WTC11 (cell line): ENCODE results near the gene CCDC6. TPM values are rescaled to one million over a fixed set of nuclear protein-coding genes. Genes with fewer than 3 reads are reported as not detected.

Experiments used
- ATAC-seq: fragments of 200-7000 bp; cut with Tn5 transposase; 2 replicates; pipeline ENCODE4 v1.10.0; 2021; ENCODE audit warnings: mild to moderate bottlenecking, moderate library complexity
- CTCF ChIA-PET: fragments of 300-600 bp; sonication (Branson Sonifier 250); formaldehyde crosslinking; loops from one replicate; lab custom pipeline; 2021; ENCODE audit warnings: antibody characterized with exemption; lab: Charles Lee
- POLR2A ChIA-PET: fragments of 350-600 bp; sonication (Branson Sonifier 250); formaldehyde crosslinking; loops from one replicate; lab custom pipeline; 2021; ENCODE audit warnings: antibody characterized with exemption; lab: Charles Lee
- DNase-seq: peaks from one replicate; pipeline ENCODE4 v3.0.0; 2021; ENCODE audit warnings: low spot score
- H3K27ac Mint-ChIP-seq: 2 replicates; pipeline ENCODE4 v1.8.0; 2021; ENCODE audit warnings: mixed read lengths
- H3K27me3 Mint-ChIP-seq: 2 replicates; pipeline ENCODE4 v1.8.0; 2021; ENCODE audit warnings: low read depth, mild to moderate bottlenecking, moderate library complexity, mixed read lengths
- H3K36me3 Mint-ChIP-seq: 2 replicates; pipeline ENCODE4 v1.8.0; 2021; ENCODE audit warnings: mixed read lengths
- H3K4me1 Mint-ChIP-seq: 2 replicates; pipeline ENCODE4 v1.8.0; 2022; ENCODE audit warnings: mixed read lengths
- H3K4me3 Mint-ChIP-seq: 2 replicates; pipeline ENCODE4 v1.8.0; 2021; ENCODE audit warnings: mild to moderate bottlenecking, moderate library complexity, mixed read lengths
- H3K9me3 Mint-ChIP-seq: 2 replicates; pipeline ENCODE4 v1.8.0; 2021; ENCODE audit warnings: mixed read lengths
- CREB1 ChIP-seq: sonication (generic); formaldehyde crosslinking; IDR thresholded peaks from 2 replicates; pipeline ENCODE4 v1.8.0; 2023; ENCODE audit warnings: mild to moderate bottlenecking, missing genetic modification reagents
- CTCF ChIP-seq: fragments of 200-600 bp; IDR thresholded peaks from 2 replicates; pipeline ENCODE4 v1.8.0; 2022; ENCODE audit warnings: antibody characterized with exemption
- ETV6 ChIP-seq: sonication (generic); formaldehyde crosslinking; IDR thresholded peaks from 2 replicates; pipeline ENCODE4 v1.8.1; 2022; ENCODE audit warnings: mild to moderate bottlenecking, missing genetic modification reagents
- FOXK1 ChIP-seq: sonication (generic); formaldehyde crosslinking; IDR thresholded peaks from 2 replicates; pipeline ENCODE4 v1.8.0; 2022; ENCODE audit warnings: mild to moderate bottlenecking, moderate library complexity, missing genetic modification reagents
- FOXP1 ChIP-seq: sonication (generic); formaldehyde crosslinking; IDR thresholded peaks from 2 replicates; pipeline ENCODE4 v1.8.0; 2022; ENCODE audit warnings: missing genetic modification reagents, mild to moderate bottlenecking, moderate library complexity, borderline replicate concordance
- GRHL2 ChIP-seq: fragments of 250-450 bp; sonication (Bioruptor Pico); IDR thresholded peaks from 2 replicates; pipeline ENCODE4 v1.8.0; 2022; ENCODE audit warnings: mild to moderate bottlenecking, moderate library complexity; ENCODE audit not compliant: insufficient replicate concordance, severe bottlenecking
- KAT7 ChIP-seq: sonication (generic); formaldehyde crosslinking; IDR thresholded peaks from 2 replicates; pipeline ENCODE4 v1.8.1; 2023; ENCODE audit warnings: missing genetic modification reagents, mild to moderate bottlenecking, borderline replicate concordance
- MAX ChIP-seq: sonication (generic); formaldehyde crosslinking; IDR thresholded peaks from 2 replicates; pipeline ENCODE4 v1.8.0; 2022; ENCODE audit warnings: mild to moderate bottlenecking, missing genetic modification reagents
- MXD4 ChIP-seq: fragments of 250-450 bp; sonication (Bioruptor Pico); IDR thresholded peaks from 2 replicates; pipeline ENCODE4 v1.8.0; 2021; ENCODE audit warnings: mild to moderate bottlenecking, moderate library complexity, borderline replicate concordance
- NFYB ChIP-seq: sonication (generic); formaldehyde crosslinking; conservative IDR thresholded peaks from 2 replicates; pipeline ENCODE4 v1.8.0; 2022; ENCODE audit warnings: low read depth, missing genetic modification reagents
- RORB ChIP-seq: fragments of 250-450 bp; sonication (Bioruptor Pico); IDR thresholded peaks from 2 replicates; pipeline ENCODE4 v1.9.0; 2021; ENCODE audit warnings: mild to moderate bottlenecking
- SOX15 ChIP-seq: fragments of 250-450 bp; sonication (Bioruptor Pico); IDR thresholded peaks from 2 replicates; pipeline ENCODE4 v1.9.0; 2021; ENCODE audit warnings: mild to moderate bottlenecking
- TCF7 ChIP-seq: sonication (generic); formaldehyde crosslinking; IDR thresholded peaks from 2 replicates; pipeline ENCODE4 v1.8.0; 2022; ENCODE audit warnings: mild to moderate bottlenecking, low read depth, missing genetic modification reagents, moderate library complexity
- TEAD1 ChIP-seq: sonication (generic); formaldehyde crosslinking; IDR thresholded peaks from 2 replicates; pipeline ENCODE4 v1.8.0; 2022; ENCODE audit warnings: mild to moderate bottlenecking, missing genetic modification reagents
- TEAD4 ChIP-seq: sonication (generic); formaldehyde crosslinking; IDR thresholded peaks from 2 replicates; pipeline ENCODE4 v1.8.0; 2022; ENCODE audit warnings: mild to moderate bottlenecking, missing genetic modification reagents
- ZBTB43 ChIP-seq: sonication (generic); formaldehyde crosslinking; IDR thresholded peaks from 2 replicates; pipeline ENCODE4 v1.8.1; 2023; ENCODE audit warnings: mild to moderate bottlenecking, missing genetic modification reagents
- ZNF121 ChIP-seq: sonication (generic); formaldehyde crosslinking; IDR thresholded peaks from 2 replicates; pipeline ENCODE4 v1.8.0; 2023; ENCODE audit warnings: missing genetic modification reagents
- total RNA-seq: library from RNA; stranded (reverse); gene quantifications from 3 replicates; pipeline ENCODE4 v1.2.3, GENCODE V29; 2021
- TF ChIP-seq, protein P1 (sequence below): fragments of 250-450 bp; sonication (Bioruptor Pico); conservative IDR thresholded peaks from 2 replicates; pipeline ENCODE4 v1.9.0; 2021; ENCODE audit warnings: mild to moderate bottlenecking
- TF ChIP-seq, protein P2 (sequence below): sonication (generic); formaldehyde crosslinking; IDR thresholded peaks from 2 replicates; pipeline ENCODE4 v1.8.0; 2022; ENCODE audit warnings: mild to moderate bottlenecking, missing genetic modification reagents
- TF ChIP-seq, protein P3 (sequence below): sonication (generic); formaldehyde crosslinking; IDR thresholded peaks from 2 replicates; pipeline ENCODE4 v1.8.1; 2023; ENCODE audit warnings: mild to moderate bottlenecking, missing genetic modification reagents, borderline replicate concordance
- TF ChIP-seq, protein P4 (sequence below): sonication (generic); formaldehyde crosslinking; IDR thresholded peaks from 2 replicates; pipeline ENCODE4 v1.8.0; 2022; ENCODE audit warnings: mild to moderate bottlenecking, missing genetic modification reagents

Gene CCDC6
- total RNA-seq, 1 experiment from 2014 or later = 55.2 TPM

- TF ChIP-seq, protein P1, sequence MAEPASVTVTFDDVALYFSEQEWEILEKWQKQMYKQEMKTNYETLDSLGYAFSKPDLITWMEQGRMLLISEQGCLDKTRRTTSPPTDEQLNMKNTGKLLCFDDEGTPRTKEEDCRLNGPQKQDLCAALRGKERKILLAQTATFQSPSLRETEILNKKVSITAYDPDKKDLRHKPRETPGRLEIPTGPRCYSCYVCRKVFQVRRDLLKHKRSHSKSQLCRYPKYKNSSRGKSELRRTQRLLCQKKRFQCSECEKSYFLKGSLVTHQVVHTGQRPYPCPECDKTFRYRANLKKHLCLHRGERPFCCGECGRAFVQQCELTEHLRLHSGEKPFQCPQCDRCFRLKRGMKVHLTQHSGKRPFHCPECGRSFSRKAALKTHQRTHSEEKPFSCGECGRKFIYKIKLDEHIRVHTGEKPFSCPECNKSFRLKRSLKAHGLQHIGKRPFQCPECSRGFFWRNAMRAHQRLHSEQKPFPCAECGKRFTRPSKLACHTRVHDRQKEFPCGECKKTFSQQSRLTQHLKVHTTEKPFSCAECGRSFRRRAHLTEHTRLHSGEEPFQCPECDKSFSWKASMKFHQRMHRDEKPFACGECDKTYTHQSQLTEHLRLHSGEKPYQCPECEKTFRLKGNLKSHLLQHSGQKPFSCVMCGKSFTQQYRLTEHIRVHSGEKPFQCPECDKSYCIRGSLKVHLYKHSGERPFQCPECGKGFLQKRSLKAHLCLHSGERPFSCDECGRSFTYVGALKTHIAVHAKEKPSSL (CRISPR knock-in tag) = no peak
- TF ChIP-seq TEAD4 (CRISPR knock-in tag) (no peak), CREB1 (CRISPR knock-in tag) (no peak)
- TF ChIP-seq, protein P2, sequence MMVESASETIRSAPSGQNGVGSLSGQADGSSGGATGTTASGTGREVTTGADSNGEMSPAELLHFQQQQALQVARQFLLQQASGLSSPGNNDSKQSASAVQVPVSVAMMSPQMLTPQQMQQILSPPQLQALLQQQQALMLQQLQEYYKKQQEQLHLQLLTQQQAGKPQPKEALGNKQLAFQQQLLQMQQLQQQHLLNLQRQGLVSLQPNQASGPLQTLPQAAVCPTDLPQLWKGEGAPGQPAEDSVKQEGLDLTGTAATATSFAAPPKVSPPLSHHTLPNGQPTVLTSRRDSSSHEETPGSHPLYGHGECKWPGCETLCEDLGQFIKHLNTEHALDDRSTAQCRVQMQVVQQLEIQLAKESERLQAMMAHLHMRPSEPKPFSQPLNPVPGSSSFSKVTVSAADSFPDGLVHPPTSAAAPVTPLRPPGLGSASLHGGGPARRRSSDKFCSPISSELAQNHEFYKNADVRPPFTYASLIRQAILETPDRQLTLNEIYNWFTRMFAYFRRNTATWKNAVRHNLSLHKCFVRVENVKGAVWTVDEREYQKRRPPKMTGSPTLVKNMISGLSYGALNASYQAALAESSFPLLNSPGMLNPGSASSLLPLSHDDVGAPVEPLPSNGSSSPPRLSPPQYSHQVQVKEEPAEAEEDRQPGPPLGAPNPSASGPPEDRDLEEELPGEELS = no peak
Measured at GRCh38 chr10:59868696-59869593, 37.4 kb downstream of the CCDC6 start (continued).

GRCh38 chr10:59867590-59867989 is 38.8 kb downstream of the CCDC6 start:
- DNase-seq = no peak
- POLR2A ChIA-PET = no interaction called here
- Mint-ChIP-seq H3K4me1 (peaks cover 62% of the 10 kb centered on the region), H3K27ac (peak overlapping the region; percentile 23; the same call in 1 of the 2 replicates), H3K4me3 (no peak overlapping the region), H3K36me3 (no peaks in the 10 kb centered on the region), H3K27me3 (no peaks in the 10 kb centered on the region; the same call in 1 of the 2 replicates), H3K9me3 (no peaks in the 10 kb centered on the region)
- ATAC-seq = no peak
- CTCF ChIA-PET = no interaction called here
- TF ChIP-seq NFYB = no peak
- no peak for TF ChIP-seq FOXK1 (CRISPR knock-in tag)
- no peak for TF ChIP-seq CTCF
- no peak for TF ChIP-seq KAT7
- no peak for TF ChIP-seq ZBTB43 (CRISPR knock-in tag)
- no peak for TF ChIP-seq SOX15
- TF ChIP-seq GRHL2 = no peak
- no peak for TF ChIP-seq RORB (CRISPR knock-in tag)
- no peak for TF ChIP-seq FOXP1 (CRISPR knock-in tag)
- TF ChIP-seq, protein P3, sequence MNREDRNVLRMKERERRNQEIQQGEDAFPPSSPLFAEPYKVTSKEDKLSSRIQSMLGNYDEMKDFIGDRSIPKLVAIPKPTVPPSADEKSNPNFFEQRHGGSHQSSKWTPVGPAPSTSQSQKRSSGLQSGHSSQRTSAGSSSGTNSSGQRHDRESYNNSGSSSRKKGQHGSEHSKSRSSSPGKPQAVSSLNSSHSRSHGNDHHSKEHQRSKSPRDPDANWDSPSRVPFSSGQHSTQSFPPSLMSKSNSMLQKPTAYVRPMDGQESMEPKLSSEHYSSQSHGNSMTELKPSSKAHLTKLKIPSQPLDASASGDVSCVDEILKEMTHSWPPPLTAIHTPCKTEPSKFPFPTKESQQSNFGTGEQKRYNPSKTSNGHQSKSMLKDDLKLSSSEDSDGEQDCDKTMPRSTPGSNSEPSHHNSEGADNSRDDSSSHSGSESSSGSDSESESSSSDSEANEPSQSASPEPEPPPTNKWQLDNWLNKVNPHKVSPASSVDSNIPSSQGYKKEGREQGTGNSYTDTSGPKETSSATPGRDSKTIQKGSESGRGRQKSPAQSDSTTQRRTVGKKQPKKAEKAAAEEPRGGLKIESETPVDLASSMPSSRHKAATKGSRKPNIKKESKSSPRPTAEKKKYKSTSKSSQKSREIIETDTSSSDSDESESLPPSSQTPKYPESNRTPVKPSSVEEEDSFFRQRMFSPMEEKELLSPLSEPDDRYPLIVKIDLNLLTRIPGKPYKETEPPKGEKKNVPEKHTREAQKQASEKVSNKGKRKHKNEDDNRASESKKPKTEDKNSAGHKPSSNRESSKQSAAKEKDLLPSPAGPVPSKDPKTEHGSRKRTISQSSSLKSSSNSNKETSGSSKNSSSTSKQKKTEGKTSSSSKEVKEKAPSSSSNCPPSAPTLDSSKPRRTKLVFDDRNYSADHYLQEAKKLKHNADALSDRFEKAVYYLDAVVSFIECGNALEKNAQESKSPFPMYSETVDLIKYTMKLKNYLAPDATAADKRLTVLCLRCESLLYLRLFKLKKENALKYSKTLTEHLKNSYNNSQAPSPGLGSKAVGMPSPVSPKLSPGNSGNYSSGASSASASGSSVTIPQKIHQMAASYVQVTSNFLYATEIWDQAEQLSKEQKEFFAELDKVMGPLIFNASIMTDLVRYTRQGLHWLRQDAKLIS = no peak
- TF ChIP-seq, protein P4, sequence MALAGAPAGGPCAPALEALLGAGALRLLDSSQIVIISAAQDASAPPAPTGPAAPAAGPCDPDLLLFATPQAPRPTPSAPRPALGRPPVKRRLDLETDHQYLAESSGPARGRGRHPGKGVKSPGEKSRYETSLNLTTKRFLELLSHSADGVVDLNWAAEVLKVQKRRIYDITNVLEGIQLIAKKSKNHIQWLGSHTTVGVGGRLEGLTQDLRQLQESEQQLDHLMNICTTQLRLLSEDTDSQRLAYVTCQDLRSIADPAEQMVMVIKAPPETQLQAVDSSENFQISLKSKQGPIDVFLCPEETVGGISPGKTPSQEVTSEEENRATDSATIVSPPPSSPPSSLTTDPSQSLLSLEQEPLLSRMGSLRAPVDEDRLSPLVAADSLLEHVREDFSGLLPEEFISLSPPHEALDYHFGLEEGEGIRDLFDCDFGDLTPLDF (CRISPR knock-in tag) = no peak
- no peak for TF ChIP-seq MXD4 (CRISPR knock-in tag)
- TF ChIP-seq MAX (CRISPR knock-in tag) = no peak
- no peak for TF ChIP-seq ZNF121
- no peak for TF ChIP-seq TCF7 (CRISPR knock-in tag)
- TF ChIP-seq ETV6 (CRISPR knock-in tag) = no peak
- no peak for TF ChIP-seq TEAD1 (CRISPR knock-in tag)
